T-cell (primary cell): ENCODE data around the gene GNA15. TPM values are rescaled to one million over a fixed set of nuclear protein-coding genes. Genes with fewer than 3 reads are reported as not detected.

Source experiments
- ATAC-seq, 4 experiments: fragments of 200-7000 bp in 3 of 4; fragments of 150-1000 bp in 1 of 4; cut with Tn5 transposase; replicated peaks in 1 of 4; 1 replicate in 3 of 4; 2 replicates in 1 of 4; pipeline ENCODE4 v1.10.0; 2021; ENCODE audit warnings: moderate library complexity in 3 of 4, mild to moderate bottlenecking in 2 of 4, moderate number of reproducible peaks in 1 of 4
- CTCF ChIA-PET, 2 donors: fragments of 300-600 bp; sonication (Branson Sonifier 250); formaldehyde crosslinking; loops; one replicate each; lab custom pipeline; 2022; ENCODE audit warnings: antibody characterized with exemption in 2 of 2; lab: Charles Lee
- POLR2A ChIA-PET, 2 donors: fragments of 300-600 bp; sonication (Branson Sonifier 250); formaldehyde crosslinking; loops; one replicate each; lab custom pipeline; 2022; ENCODE audit warnings: antibody characterized with exemption in 2 of 2; lab: Charles Lee
- DNase-seq, 35 experiments: peaks; one replicate each; pipeline versions ENCODE4 v3.0.0 to v3.0.0-alpha.2; 2013 to 2023
- H3K27ac ChIP-seq: one replicate; pipeline ENCODE4 v1.5.1; 2013; ENCODE audit warnings: low read length
- H3K27me3 ChIP-seq, 2 experiments: replicated peaks in 1 of 2; 1 replicate in 1 of 2; 2 replicates in 1 of 2; pipeline versions ENCODE4 v1.6.1 to v1.7.0; 2013; ENCODE audit warnings: low read length in 1 of 2, mixed read lengths in 1 of 2; ENCODE audit not compliant: control insufficient read depth in 2 of 2, insufficient read depth in 2 of 2; ENCODE audit errors: extremely low read depth in 1 of 2
- H3K36me3 ChIP-seq, 2 donors: 1 replicate in 1 of 2; 2 replicates in 1 of 2; pipeline versions ENCODE4 v1.6.1 to v1.7.0; 2013; ENCODE audit warnings: low read length in 1 of 2; ENCODE audit not compliant: control insufficient read depth in 2 of 2, insufficient read depth in 1 of 2; ENCODE audit errors: extremely low read depth in 1 of 2
- H3K4me1 ChIP-seq, 2 experiments: 1 replicate in 1 of 2; 2 replicates in 1 of 2; pipeline versions ENCODE4 v1.6.1 to v1.7.0; 2013; ENCODE audit warnings: low read length in 2 of 2, mixed read lengths in 1 of 2; ENCODE audit not compliant: insufficient read depth in 2 of 2, control insufficient read depth in 1 of 2; ENCODE audit errors: extremely low read depth in 1 of 2
- H3K4me3 ChIP-seq, 2 donors: 1 replicate in 1 of 2; 2 replicates in 1 of 2; pipeline versions ENCODE4 v1.5.1 to v1.7.0; 2013; ENCODE audit warnings: mild to moderate bottlenecking in 2 of 2, low read length in 1 of 2, moderate library complexity in 1 of 2; ENCODE audit not compliant: control insufficient read depth in 1 of 2; ENCODE audit errors: extremely low read depth in 1 of 2
- H3K9me3 ChIP-seq: 2 replicates; pipeline ENCODE4 v1.7.0; 2013
- H3K27ac Mint-ChIP-seq, 2 donors: one replicate each; pipeline ENCODE4 v1.8.0; 2020 to 2021; ENCODE audit warnings: mild to moderate bottlenecking in 2 of 2, mixed read lengths in 2 of 2
- H3K27me3 Mint-ChIP-seq, 2 donors: one replicate each; pipeline ENCODE4 v1.8.0; 2021 to 2022; ENCODE audit warnings: mixed read lengths in 2 of 2
- H3K36me3 Mint-ChIP-seq: one replicate; pipeline ENCODE4 v1.8.0; 2021; ENCODE audit warnings: mixed read lengths
- H3K4me1 Mint-ChIP-seq, 3 donors: one replicate each; pipeline ENCODE4 v1.8.0; 2020 to 2022; ENCODE audit warnings: mixed read lengths in 3 of 3, mild to moderate bottlenecking in 1 of 3
- H3K4me3 Mint-ChIP-seq, 3 donors: one replicate each; pipeline ENCODE4 v1.8.0; 2020 to 2022; ENCODE audit warnings: mild to moderate bottlenecking in 3 of 3, mixed read lengths in 3 of 3, moderate library complexity in 3 of 3
- H3K9me3 Mint-ChIP-seq, 3 donors: one replicate each; pipeline ENCODE4 v1.8.0; 2020 to 2022; ENCODE audit warnings: mixed read lengths in 3 of 3
- WGBS: methylation state at CpG from one replicate; pipeline ENCODE4 v1.1.5; 2013; ENCODE audit warnings: missing lambda C conversion rate; ENCODE audit not compliant: insufficient coverage; 5-methylcytosine and 5-hydroxymethylcytosine counted together
- total RNA-seq, 35 experiments: library from RNA in 6 of 35; stranded (reverse) in 6 of 35; fragments of 120-200 nt in 1 of 35; gene quantifications; one replicate each; pipeline versions ENCODE4 v1.2.1 to v1.2.4 and lab custom pipeline; 2013 to 2026

Gene GNA15
- total RNA-seq, 5 donors from 2014 or later (not counting 1 experiment from before 2014, with no cell fraction given) = 1.8 to 13.2 (median 2.8) TPM

GRCh38 chr19:3110126-3110825, 25.6 kb upstream of the GNA15 start:
- no peak for ATAC-seq
- whole genome bisulfite sequencing = 93% methylated on average over 30 of the region's 37 CpGs
- Mint-ChIP-seq H3K9me3 (no peaks in the 10 kb centered on the region), H3K4me1 (peaks cover 5 to 16% (median 6%) of the 10 kb centered on the region in 3 donors), H3K4me3 (no peak overlapping the region), H3K27ac (no peak overlapping the region), H3K27me3 (no peaks in the 10 kb centered on the region), H3K36me3 (peaks cover 2% of the 10 kb centered on the region)
- CTCF ChIA-PET = interaction anchor here in 1 of 2 donors (1.1 kb wide), 1 partner anchor 124 kb away, joined by 7 read pairs; no protein-coding TSS in a partner anchor
- H3K4me1 ChIP-seq = peaks cover 0 to 5% of the 10 kb centered on the region in 2 experiments
- peaks cover 0 to 7% of the 10 kb centered on the region in 2 donors for H3K36me3 ChIP-seq
- H3K4me3 ChIP-seq = no peak overlapping the region
- POLR2A ChIA-PET = no interaction called here
- no peaks in the 10 kb centered on the region for H3K27me3 ChIP-seq
- no peak overlapping the region for H3K27ac ChIP-seq
- DNase-seq = no peak
- H3K9me3 ChIP-seq = no peaks in the 10 kb centered on the region

GRCh38 chr19:3111586-3112247, 24.1 kb upstream of the GNA15 start:
- Histone ChIP-seq H3K27ac (no peak overlapping the region), H3K4me1 (peaks cover 0 to 5% of the 10 kb centered on the region in 2 experiments), H3K36me3 (peaks cover 0 to 9% of the 10 kb centered on the region in 2 donors), H3K4me3 (no peak overlapping the region), H3K9me3 (no peaks in the 10 kb centered on the region), H3K27me3 (no peaks in the 10 kb centered on the region)
- ATAC-seq (no peak), DNase-seq (no peak)
- ChIA-PET POLR2A (no interaction called here), CTCF (no interaction called here)
- 93% methylated on average over 13 of the region's 17 CpGs for WGBS
- Mint-ChIP-seq H3K27ac (peak overlapping the region in 1 of 2 donors; percentile 15), H3K4me3 (no peak overlapping the region), H3K4me1 (peaks cover 5 to 16% (median 6%) of the 10 kb centered on the region in 3 donors), H3K36me3 (peaks cover 2% of the 10 kb centered on the region), H3K9me3 (no peaks in the 10 kb centered on the region), H3K27me3 (no peaks in the 10 kb centered on the region)

- CTCF ChIA-PET = no interaction called here
- 94% methylated on average over 25 of the region's 38 CpGs for WGBS
- POLR2A ChIA-PET = no interaction called here
Measured at GRCh38 chr19:3112375-3113099, 23.3 kb upstream of the GNA15 start.

GRCh38 chr19:3113100-3114017, 22.5 kb upstream of the GNA15 start:
- Mint-ChIP-seq H3K4me3 (no peak overlapping the region), H3K27ac (no peak overlapping the region), H3K9me3 (no peaks in the 10 kb centered on the region), H3K27me3 (no peaks in the 10 kb centered on the region), H3K4me1 (peaks cover 4 to 16% (median 5%) of the 10 kb centered on the region in 3 donors), H3K36me3 (peaks cover 2% of the 10 kb centered on the region)
- no peaks in the 10 kb centered on the region for H3K27me3 ChIP-seq
- POLR2A ChIA-PET = interaction anchor here in 1 of 2 donors (0.5 kb wide), 1 partner anchor 465 kb away, joined by 12 read pairs; no protein-coding TSS in a partner anchor
- CTCF ChIA-PET = no interaction called here
- H3K4me3 ChIP-seq = no peak overlapping the region
- H3K27ac ChIP-seq = no peak overlapping the region
- DNase-seq (no peak), ATAC-seq (no peak)
- WGBS = 90% methylated on average over 49 of the region's 59 CpGs
- no peaks in the 10 kb centered on the region for H3K9me3 ChIP-seq
- H3K36me3 ChIP-seq = peaks cover 0 to 13% of the 10 kb centered on the region in 2 donors
- peaks cover 0 to 5% of the 10 kb centered on the region in 2 experiments for H3K4me1 ChIP-seq

More at GRCh38 chr19:3112375-3113099, 23.3 kb upstream of the GNA15 start:
- peaks cover 0 to 5% of the 10 kb centered on the region in 2 experiments for H3K4me1 ChIP-seq
- H3K27ac ChIP-seq = no peak overlapping the region
- ATAC-seq (no peak), DNase-seq (no peak)
- peaks cover 2% of the 10 kb centered on the region for H3K36me3 Mint-ChIP-seq
- no peaks in the 10 kb centered on the region for H3K9me3 Mint-ChIP-seq
- no peak overlapping the region for H3K4me3 Mint-ChIP-seq
- H3K4me1 Mint-ChIP-seq = peaks cover 5 to 16% (median 6%) of the 10 kb centered on the region in 3 donors
- H3K27me3 Mint-ChIP-seq = no peaks in the 10 kb centered on the region
- no peaks in the 10 kb centered on the region for H3K27me3 ChIP-seq
- no peak overlapping the region for H3K27ac Mint-ChIP-seq
- peaks cover 0 to 13% of the 10 kb centered on the region in 2 donors for H3K36me3 ChIP-seq
- H3K4me3 ChIP-seq = no peak overlapping the region
- H3K9me3 ChIP-seq = no peaks in the 10 kb centered on the region

GRCh38 chr19:3114018-3114726, 21.7 kb upstream of the GNA15 start:
- Mint-ChIP-seq H3K9me3 (no peaks in the 10 kb centered on the region), H3K36me3 (peaks cover 2% of the 10 kb centered on the region), H3K27ac (no peak overlapping the region), H3K4me3 (no peak overlapping the region), H3K27me3 (no peaks in the 10 kb centered on the region), H3K4me1 (peaks cover 0 to 10% (median 0%) of the 10 kb centered on the region in 3 donors)
- POLR2A ChIA-PET = interaction anchor here (0.5 kb wide), 2 partner anchors 75 to 466 kb away, joined by 3 to 12 read pairs; no protein-coding TSS in a partner anchor
- no peak overlapping the region for H3K27ac ChIP-seq
- CTCF ChIA-PET = no interaction called here
- no peaks in the 10 kb centered on the region for H3K4me1 ChIP-seq
- WGBS = 89% methylated on average over 18 of the region's 31 CpGs
- H3K27me3 ChIP-seq = no peaks in the 10 kb centered on the region
- DNase-seq (no peak), ATAC-seq (no peak)
- H3K4me3 ChIP-seq = no peak overlapping the region
- peaks cover 0 to 13% of the 10 kb centered on the region in 2 donors for H3K36me3 ChIP-seq
- H3K9me3 ChIP-seq = no peaks in the 10 kb centered on the region
